ENCODE data around the gene NRN1L. TPM values are rescaled to one million over a fixed set of nuclear protein-coding genes. Genes with fewer than 3 reads are reported as not detected.

The NRN1L gene
- total RNA-seq, 1 experiment from 2014 or later, result 1.4 TPM

Other genes with a start within 250 kb of the NRN1L start
- 33.9 TPM for gene CARMIL2, start 239.7 kb upstream of the NRN1L start, total RNA-seq (2021; ENCODE audit: unreplicated experiment)
- 53.8 TPM for gene ACD, start 224.6 kb upstream of the NRN1L start, total RNA-seq (2021; ENCODE audit: unreplicated experiment)
- gene PARD6A, start 223.9 kb upstream of the NRN1L start, total RNA-seq (2021; ENCODE audit: unreplicated experiment), result 5.6 TPM
- gene ENKD1, start 218.1 kb upstream of the NRN1L start, total RNA-seq (2021; ENCODE audit: unreplicated experiment), result 16.8 TPM
- 0.79 TPM for gene C16orf86, start 218.1 kb upstream of the NRN1L start, total RNA-seq (2021; ENCODE audit: unreplicated experiment)
- 17.4 TPM for gene GFOD2, start 165.6 kb upstream of the NRN1L start, total RNA-seq (2021; ENCODE audit: unreplicated experiment)
- 16.9 TPM for gene RANBP10, start 78.3 kb upstream of the NRN1L start, total RNA-seq (2021; ENCODE audit: unreplicated experiment)
- 1.2 TPM for gene TSNAXIP1, start 78.0 kb upstream of the NRN1L start, total RNA-seq (2021; ENCODE audit: unreplicated experiment)
- gene THAP11, start 42.6 kb upstream of the NRN1L start, total RNA-seq (2021; ENCODE audit: unreplicated experiment), result 25.4 TPM
- 145 TPM for gene NUTF2, start 38.0 kb upstream of the NRN1L start, total RNA-seq (2021; ENCODE audit: unreplicated experiment)
- 40.5 TPM for gene CENPT, start 37.2 kb upstream of the NRN1L start, total RNA-seq (2021; ENCODE audit: unreplicated experiment)
- 100 TPM for gene EDC4, start 11.8 kb upstream of the NRN1L start, total RNA-seq (2021; ENCODE audit: unreplicated experiment)
- 16.2 TPM for gene PSKH1, start 8.4 kb downstream of the NRN1L start, total RNA-seq (2021; ENCODE audit: unreplicated experiment)
- 3.4 TPM for gene CTRL, start 47.0 kb downstream of the NRN1L start, total RNA-seq (2021; ENCODE audit: unreplicated experiment)
- gene PSMB10, start 52.0 kb downstream of the NRN1L start, total RNA-seq (2021; ENCODE audit: unreplicated experiment), result 41.0 TPM
- 17.6 TPM for gene LCAT, start 59.2 kb downstream of the NRN1L start, total RNA-seq (2021; ENCODE audit: unreplicated experiment)
- 46.0 TPM for gene SLC12A4, start 83.8 kb downstream of the NRN1L start, total RNA-seq (2021; ENCODE audit: unreplicated experiment)
- not detected for gene DPEP3, start 95.6 kb downstream of the NRN1L start, total RNA-seq (2021; ENCODE audit: unreplicated experiment)
- gene DPEP2, start 114.6 kb downstream of the NRN1L start, total RNA-seq (2021; ENCODE audit: unreplicated experiment), result not detected
- gene DPEP2NB, start 131.0 kb downstream of the NRN1L start, total RNA-seq (2021; ENCODE audit: unreplicated experiment), result not detected
- gene DDX28, start 138.3 kb downstream of the NRN1L start, total RNA-seq (2021; ENCODE audit: unreplicated experiment), result 13.8 TPM
- gene DUS2, start 138.4 kb downstream of the NRN1L start, total RNA-seq (2021; ENCODE audit: unreplicated experiment), result 27.3 TPM
- 25.6 TPM for gene NFATC3, start 200.5 kb downstream of the NRN1L start, total RNA-seq (2021; ENCODE audit: unreplicated experiment)

All from HCT116 (cell line).